Activated CD4-positive, alpha-beta T cell treated with anti-CD3 and anti-CD28 coated beads, Interleukin-2, amount 10 ng/mL, durations not matched to agents 7 days and 5 days (primary cell): Measurements from ENCODE around the gene KRTAP5-11. TPM values are rescaled to one million over a fixed set of nuclear protein-coding genes. Genes with fewer than 3 reads are reported as not detected.
"Not testable (repeated sequence)": the region's sequence is repeated elsewhere in the genome, so short reads cannot be mapped to it uniquely, and the experiment has no call there.

Experiments used
- CTCF ChIA-PET: fragments of 350-600 bp; sonication (Branson Sonifier 250); formaldehyde crosslinking; loops from one replicate; lab custom pipeline; 2021; ENCODE audit warnings: antibody characterized with exemption; lab: Charles Lee
- POLR2A ChIA-PET: fragments of 350-600 bp; sonication (Branson Sonifier 250); formaldehyde crosslinking; loops from one replicate; lab custom pipeline; 2021; ENCODE audit warnings: antibody characterized with exemption; lab: Charles Lee
- DNase-seq: peaks from one replicate; pipeline ENCODE4 v3.0.0-alpha.2; 2020
- H3K27ac Mint-ChIP-seq: one replicate; pipeline ENCODE4 v1.8.0; 2021; ENCODE audit warnings: mild to moderate bottlenecking, moderate library complexity, mixed read lengths
- H3K27me3 Mint-ChIP-seq: one replicate; pipeline ENCODE4 v1.8.0; 2021; ENCODE audit warnings: mixed read lengths
- H3K36me3 Mint-ChIP-seq: one replicate; pipeline ENCODE4 v1.8.0; 2021; ENCODE audit warnings: low read depth, mixed read lengths
- H3K4me1 Mint-ChIP-seq: one replicate; pipeline ENCODE4 v1.8.0; 2021; ENCODE audit warnings: mixed read lengths
- H3K4me3 Mint-ChIP-seq: one replicate; pipeline ENCODE4 v1.8.0; 2021; ENCODE audit warnings: mild to moderate bottlenecking, moderate library complexity, mixed read lengths
- H3K9me3 Mint-ChIP-seq: one replicate; pipeline ENCODE4 v1.8.0; 2021; ENCODE audit warnings: mixed read lengths
- total RNA-seq, 2 experiments: library from RNA; stranded (reverse); gene quantifications; one replicate each; pipeline ENCODE4 v1.2.3, GENCODE V29; 2021

KRTAP5-11 gene
- total RNA-seq, 2 experiments from 2014 or later: not detected

DNA sequence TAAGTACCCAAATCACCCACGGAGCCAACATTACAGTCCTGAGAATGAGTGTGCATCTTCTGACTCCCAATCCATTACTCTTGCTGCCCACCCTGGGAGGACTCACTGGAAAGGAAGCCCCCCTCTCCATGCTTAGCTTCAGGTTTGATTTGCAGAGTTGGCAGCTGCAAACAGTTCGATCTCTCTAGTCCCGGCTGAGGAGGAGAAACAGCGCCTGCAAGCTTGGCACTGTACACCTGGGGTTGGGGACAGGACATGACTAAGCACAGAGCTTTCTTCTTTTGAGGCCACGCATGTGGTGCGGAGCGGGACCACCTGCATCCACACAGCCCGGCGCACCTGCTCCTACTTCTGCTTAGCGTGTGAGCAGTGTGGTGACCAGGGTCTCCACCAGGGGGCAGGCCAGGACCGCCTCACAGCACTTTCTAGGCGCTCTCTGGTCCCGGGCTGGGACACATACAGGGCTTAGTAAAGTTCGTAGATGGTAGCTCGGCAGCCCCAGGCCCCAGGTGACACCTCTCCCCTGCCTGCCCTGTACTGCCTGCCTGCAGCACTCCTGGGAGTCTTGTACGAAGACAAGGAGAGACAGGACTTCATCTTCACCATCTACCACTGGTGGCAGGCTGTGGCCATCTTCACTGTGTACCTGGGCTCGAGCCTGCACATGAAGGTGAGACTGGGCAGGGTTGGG lies 22.3 kb upstream of the KRTAP5-11 start:
- POLR2A ChIA-PET, H3K4me3 Mint-ChIP-seq, H3K4me1 Mint-ChIP-seq, H3K36me3 Mint-ChIP-seq, H3K27ac Mint-ChIP-seq, DNase-seq, H3K27me3 Mint-ChIP-seq, H3K9me3 Mint-ChIP-seq: not testable (repeated sequence)
- CTCF ChIA-PET: interaction anchor here (0.7 kb wide), 1 partner anchor 1005 kb away, joined by 3 read pairs; no protein-coding TSS in a partner anchor

DNA sequence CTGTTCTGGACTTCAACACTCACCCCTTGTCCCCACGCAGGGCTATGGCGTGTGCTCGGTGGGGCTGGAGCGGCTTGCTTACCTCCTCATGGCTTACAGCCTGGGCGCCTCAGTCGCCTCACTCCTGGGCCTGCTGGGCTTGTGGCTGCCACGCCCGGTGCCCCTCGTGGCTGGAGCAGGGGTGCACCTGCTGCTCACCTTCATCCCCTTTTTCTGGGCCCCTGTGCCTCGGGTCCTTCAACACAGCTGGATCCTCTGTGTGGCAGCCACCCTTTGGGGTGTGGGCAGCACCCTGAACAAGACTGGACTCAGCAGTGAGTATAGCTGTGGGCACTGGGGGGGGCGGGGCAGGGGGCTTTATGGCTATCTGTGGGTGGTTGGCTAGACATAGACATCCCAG lies 20.5 kb upstream of the KRTAP5-11 start:
- H3K27ac Mint-ChIP-seq, H3K9me3 Mint-ChIP-seq, CTCF ChIA-PET, POLR2A ChIA-PET, H3K4me1 Mint-ChIP-seq, H3K36me3 Mint-ChIP-seq, DNase-seq, H3K4me3 Mint-ChIP-seq, H3K27me3 Mint-ChIP-seq: not testable (repeated sequence)

DNA sequence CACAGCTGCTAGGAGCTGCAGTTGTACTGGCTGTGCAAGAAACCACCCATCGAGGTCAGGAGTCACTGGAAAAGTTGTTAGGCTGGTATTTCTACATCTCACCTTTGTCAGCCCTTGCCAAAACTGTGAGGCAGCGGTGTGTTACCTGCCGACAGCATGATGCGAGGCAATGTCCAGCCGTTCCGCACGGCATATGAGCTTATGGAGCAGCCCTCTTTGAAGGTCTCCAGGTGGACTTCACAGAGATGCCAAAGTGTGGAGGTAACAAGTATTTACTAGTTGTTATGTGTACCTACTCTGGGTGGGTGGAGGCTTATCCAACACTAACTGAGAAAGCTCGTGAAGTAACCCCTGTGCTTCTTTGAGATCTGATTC lies 6.9 kb upstream of the KRTAP5-11 start:
- H3K9me3 Mint-ChIP-seq, CTCF ChIA-PET, DNase-seq, H3K36me3 Mint-ChIP-seq, H3K4me3 Mint-ChIP-seq, H3K27ac Mint-ChIP-seq, POLR2A ChIA-PET, H3K4me1 Mint-ChIP-seq, H3K27me3 Mint-ChIP-seq: not testable (repeated sequence)

DNA sequence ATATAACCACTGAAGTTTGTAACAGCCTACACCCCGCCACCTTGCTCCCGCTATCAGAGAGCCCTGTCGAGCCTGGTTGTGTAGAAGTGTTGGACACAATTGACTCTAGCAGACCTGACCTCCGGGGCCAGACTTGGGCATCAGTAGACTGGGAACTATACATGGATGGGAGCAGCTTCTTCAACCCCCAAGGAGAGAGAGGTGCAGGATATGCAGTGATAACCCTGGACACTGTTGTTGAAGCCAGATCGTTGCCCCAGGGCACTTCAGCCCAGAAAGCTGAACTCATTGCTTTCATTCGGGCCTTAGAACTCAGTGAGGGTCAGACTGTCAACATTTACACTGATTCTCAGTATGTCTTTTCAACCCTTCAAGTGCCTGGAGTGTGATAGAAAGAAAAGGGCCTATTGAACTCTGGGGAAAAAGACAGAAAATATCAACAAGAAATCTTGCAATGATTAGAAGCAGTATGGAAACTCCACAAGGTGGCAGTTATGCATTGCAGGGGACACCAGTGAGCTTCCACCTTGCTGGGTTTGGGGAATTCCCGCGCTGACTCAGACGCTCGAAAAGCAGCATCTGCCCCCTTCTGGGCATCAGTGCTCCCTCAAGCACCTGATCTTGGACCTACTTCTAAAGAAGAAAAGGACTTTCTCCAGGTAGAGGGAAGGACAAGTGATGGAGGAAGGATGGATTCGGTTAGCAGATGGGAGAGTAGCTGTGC lies 6.3 kb upstream of the KRTAP5-11 start:
- H3K4me3 Mint-ChIP-seq, POLR2A ChIA-PET, H3K27ac Mint-ChIP-seq, H3K36me3 Mint-ChIP-seq, H3K27me3 Mint-ChIP-seq, H3K9me3 Mint-ChIP-seq, CTCF ChIA-PET, H3K4me1 Mint-ChIP-seq: not testable (repeated sequence)
- peak; percentile 31 for DNase-seq

DNA sequence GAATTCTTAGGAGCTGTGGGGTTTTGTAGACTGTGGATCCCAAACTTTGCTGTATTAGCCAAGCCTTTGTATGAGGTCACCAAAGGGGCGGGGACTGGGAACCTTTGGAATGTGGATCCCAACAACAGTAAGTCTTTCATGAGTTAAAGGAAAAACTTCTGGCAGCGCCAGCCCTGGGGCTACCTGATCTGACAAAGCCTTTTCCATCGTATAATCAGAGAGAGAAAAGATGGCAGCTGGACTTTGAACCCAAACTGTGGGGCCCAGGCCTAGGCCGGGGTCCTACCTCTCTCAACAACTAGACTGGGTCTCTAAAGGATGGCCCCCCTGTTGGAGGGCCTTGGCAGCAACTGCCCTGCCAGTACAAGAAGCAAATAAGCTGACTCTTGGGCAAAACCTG lies 5.6 kb upstream of the KRTAP5-11 start:
- DNase-seq, H3K27ac Mint-ChIP-seq, POLR2A ChIA-PET, H3K27me3 Mint-ChIP-seq, H3K4me3 Mint-ChIP-seq, H3K9me3 Mint-ChIP-seq, H3K36me3 Mint-ChIP-seq, H3K4me1 Mint-ChIP-seq, CTCF ChIA-PET: not testable (repeated sequence)

- CTCF ChIA-PET, H3K4me1 Mint-ChIP-seq, POLR2A ChIA-PET, H3K9me3 Mint-ChIP-seq, H3K36me3 Mint-ChIP-seq, H3K27me3 Mint-ChIP-seq, H3K27ac Mint-ChIP-seq, H3K4me3 Mint-ChIP-seq, DNase-seq: not testable (repeated sequence)
Measured at GRCh38 chr11:71585673-71586072, 3.0 kb upstream of the KRTAP5-11 start.

- peaks cover 11% of the 10 kb centered on the region for H3K27me3 Mint-ChIP-seq
- H3K9me3 Mint-ChIP-seq, POLR2A ChIA-PET, CTCF ChIA-PET, DNase-seq, H3K4me1 Mint-ChIP-seq, H3K4me3 Mint-ChIP-seq, H3K27ac Mint-ChIP-seq, H3K36me3 Mint-ChIP-seq: not testable (repeated sequence)
Measured at GRCh38 chr11:71582969-71583368, 294 bp upstream of the KRTAP5-11 start.

GRCh38 chr11:71581826-71582225 lies 849 bp downstream of the KRTAP5-11 start:
- Mint-ChIP-seq H3K27me3 (peaks cover 11% of the 10 kb centered on the region), H3K9me3 (no peaks in the 10 kb centered on the region), H3K27ac (no peak overlapping the region), H3K4me3 (no peak overlapping the region), H3K4me1 (peaks cover 2% of the 10 kb centered on the region), H3K36me3 (no peaks in the 10 kb centered on the region)
- ChIA-PET POLR2A (no interaction called here), CTCF (no interaction called here)
- no peak for DNase-seq

DNA sequence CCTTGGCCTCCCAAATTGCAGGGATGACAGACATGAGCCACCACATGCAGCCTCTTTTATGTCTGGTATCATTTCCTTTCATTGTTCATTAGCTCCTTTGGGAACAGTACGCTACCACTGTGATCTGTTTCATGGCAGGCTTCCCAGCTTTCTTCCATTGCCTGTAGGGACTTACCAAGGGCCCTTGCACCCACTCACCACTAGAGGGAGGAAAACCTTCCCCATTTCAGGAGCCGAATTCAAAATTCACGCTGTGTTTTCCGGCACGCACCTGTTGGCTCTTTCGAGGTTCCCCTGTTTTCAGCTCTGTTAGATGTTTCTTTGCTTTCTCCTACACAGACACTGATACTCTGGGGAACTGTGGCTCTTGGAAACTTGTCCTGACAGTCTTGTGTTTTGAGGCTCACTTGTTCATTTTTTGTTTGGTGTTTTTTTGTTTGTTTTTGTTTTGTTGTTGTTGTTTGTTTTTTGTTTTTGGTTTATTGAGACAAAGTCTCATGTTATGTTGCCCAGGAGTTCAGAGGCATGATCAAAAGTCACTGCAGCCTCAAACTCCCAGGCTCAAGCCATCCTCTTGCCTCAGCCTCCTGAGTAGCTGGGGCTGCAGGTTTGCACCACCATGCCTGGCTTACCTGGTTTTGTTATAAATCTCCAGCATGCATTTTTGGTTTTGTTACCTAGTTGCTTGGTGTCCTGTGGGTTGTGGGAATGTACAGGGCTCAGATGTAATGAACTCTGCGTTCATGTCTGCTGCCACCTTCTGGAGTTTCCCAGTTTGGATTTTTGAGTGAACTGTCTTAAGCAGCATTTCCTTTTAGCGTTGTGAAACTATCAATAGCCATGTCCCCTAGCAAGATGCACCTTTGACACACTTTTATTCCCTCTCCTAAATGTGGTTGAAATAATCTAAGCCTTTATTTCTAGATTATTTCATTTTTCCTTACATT lies 2.3 kb downstream of the KRTAP5-11 start:
- DNase-seq: peak; percentile 27
- CTCF ChIA-PET: no interaction called here

DNA sequence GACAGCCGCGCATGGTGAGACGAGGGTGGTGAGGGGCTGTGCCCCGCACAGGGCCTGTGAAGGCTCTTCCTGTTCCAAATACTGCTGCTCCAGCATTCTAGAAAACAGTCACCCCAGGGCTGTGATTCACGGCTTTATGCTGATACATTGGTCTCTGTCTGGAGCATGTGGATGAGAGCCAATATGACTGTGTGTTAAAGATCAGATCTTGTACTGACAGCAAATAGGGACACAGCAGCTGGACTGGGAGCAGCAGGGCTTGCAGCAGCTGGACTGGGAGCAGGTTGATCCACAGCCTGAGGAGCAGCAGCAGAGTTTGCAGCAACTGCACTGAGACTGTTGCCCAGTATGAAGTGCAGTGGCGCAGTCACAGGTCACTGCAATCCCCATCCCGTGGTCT lies 3.2 kb downstream of the KRTAP5-11 start:
- CTCF ChIA-PET, POLR2A ChIA-PET, H3K4me1 Mint-ChIP-seq, H3K27ac Mint-ChIP-seq, DNase-seq, H3K36me3 Mint-ChIP-seq, H3K9me3 Mint-ChIP-seq, H3K4me3 Mint-ChIP-seq: not testable (repeated sequence)
- H3K27me3 Mint-ChIP-seq: peaks cover 16% of the 10 kb centered on the region

More for the DNA sequence above, 2.3 kb downstream of the KRTAP5-11 start:
- no peaks in the 10 kb centered on the region for H3K9me3 Mint-ChIP-seq
- POLR2A ChIA-PET: no interaction called here
- no peak overlapping the region for H3K27ac Mint-ChIP-seq
- H3K4me1 Mint-ChIP-seq: peaks cover 2% of the 10 kb centered on the region
- H3K4me3 Mint-ChIP-seq: no peak overlapping the region
- H3K27me3 Mint-ChIP-seq: peaks cover 13% of the 10 kb centered on the region
- no peaks in the 10 kb centered on the region for H3K36me3 Mint-ChIP-seq

DNA sequence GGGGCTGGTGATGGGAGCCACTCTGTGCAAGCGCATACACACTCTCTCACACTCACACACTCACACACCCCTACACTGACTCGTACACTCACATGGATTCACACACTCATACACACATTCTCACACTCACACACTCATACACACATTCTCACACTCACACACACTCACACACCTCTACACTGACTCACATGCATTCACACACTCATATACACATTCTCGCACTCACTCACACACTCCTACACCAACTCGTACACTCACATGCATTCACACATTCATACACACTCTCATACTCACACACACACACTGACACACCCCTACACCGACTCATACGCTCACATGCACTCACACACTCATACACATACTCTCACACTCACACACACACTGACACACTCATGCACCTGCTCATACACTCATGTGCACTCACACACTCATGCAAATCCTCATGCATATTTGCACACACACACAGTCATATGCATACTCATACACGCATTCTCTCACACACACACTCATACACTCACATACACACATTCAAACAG lies 5.1 kb downstream of the KRTAP5-11 start:
- Mint-ChIP-seq H3K27ac (no peak overlapping the region), H3K4me3 (no peak overlapping the region), H3K27me3 (peaks cover 13% of the 10 kb centered on the region), H3K36me3 (no peaks in the 10 kb centered on the region), H3K9me3 (no peaks in the 10 kb centered on the region), H3K4me1 (peaks cover 2% of the 10 kb centered on the region)
- POLR2A ChIA-PET: no interaction called here
- no peak for DNase-seq
- CTCF ChIA-PET: no interaction called here

- H3K4me3 Mint-ChIP-seq, H3K27ac Mint-ChIP-seq, DNase-seq, POLR2A ChIA-PET, H3K36me3 Mint-ChIP-seq, H3K9me3 Mint-ChIP-seq, H3K4me1 Mint-ChIP-seq, CTCF ChIA-PET: not testable (repeated sequence)
- peaks cover 13% of the 10 kb centered on the region for H3K27me3 Mint-ChIP-seq
Measured at GRCh38 chr11:71576688-71577465, 5.8 kb downstream of the KRTAP5-11 start.
